WTC11 (cell line): ENCODE data around the gene CLEC2D. TPM values are rescaled to one million over a fixed set of nuclear protein-coding genes. Genes with fewer than 3 reads are reported as not detected.

Source experiments
- ATAC-seq: fragments of 200-7000 bp; cut with Tn5 transposase; 2 replicates; pipeline ENCODE4 v1.10.0; 2021; ENCODE audit warnings: mild to moderate bottlenecking, moderate library complexity
- CTCF ChIA-PET: fragments of 300-600 bp; sonication (Branson Sonifier 250); formaldehyde crosslinking; loops from one replicate; lab custom pipeline; 2021; ENCODE audit warnings: antibody characterized with exemption; lab: Charles Lee
- POLR2A ChIA-PET: fragments of 350-600 bp; sonication (Branson Sonifier 250); formaldehyde crosslinking; loops from one replicate; lab custom pipeline; 2021; ENCODE audit warnings: antibody characterized with exemption; lab: Charles Lee
- DNase-seq: peaks from one replicate; pipeline ENCODE4 v3.0.0; 2021; ENCODE audit warnings: low spot score
- H3K27ac Mint-ChIP-seq: 2 replicates; pipeline ENCODE4 v1.8.0; 2021; ENCODE audit warnings: mixed read lengths
- H3K27me3 Mint-ChIP-seq: 2 replicates; pipeline ENCODE4 v1.8.0; 2021; ENCODE audit warnings: low read depth, mild to moderate bottlenecking, moderate library complexity, mixed read lengths
- H3K36me3 Mint-ChIP-seq: 2 replicates; pipeline ENCODE4 v1.8.0; 2021; ENCODE audit warnings: mixed read lengths
- H3K4me1 Mint-ChIP-seq: 2 replicates; pipeline ENCODE4 v1.8.0; 2022; ENCODE audit warnings: mixed read lengths
- H3K4me3 Mint-ChIP-seq: 2 replicates; pipeline ENCODE4 v1.8.0; 2021; ENCODE audit warnings: mild to moderate bottlenecking, moderate library complexity, mixed read lengths
- H3K9me3 Mint-ChIP-seq: 2 replicates; pipeline ENCODE4 v1.8.0; 2021; ENCODE audit warnings: mixed read lengths
- ATF1 ChIP-seq: sonication (generic); formaldehyde crosslinking; IDR thresholded peaks from 2 replicates; pipeline ENCODE4 v1.8.1; 2023; ENCODE audit warnings: mild to moderate bottlenecking, moderate library complexity, missing genetic modification reagents
- ELF4 ChIP-seq: sonication (generic); formaldehyde crosslinking; IDR thresholded peaks from 2 replicates; pipeline ENCODE4 v1.8.1; 2022; ENCODE audit warnings: low read depth, mild to moderate bottlenecking, moderate library complexity, missing genetic modification reagents
- EMX1 ChIP-seq: fragments of 250-450 bp; sonication (Bioruptor Pico); IDR thresholded peaks from 2 replicates; pipeline ENCODE4 v1.8.0; 2021; ENCODE audit warnings: mild to moderate bottlenecking
- FOXP1 ChIP-seq: sonication (generic); formaldehyde crosslinking; IDR thresholded peaks from 2 replicates; pipeline ENCODE4 v1.8.0; 2022; ENCODE audit warnings: missing genetic modification reagents, mild to moderate bottlenecking, moderate library complexity, borderline replicate concordance
- GRHL2 ChIP-seq: fragments of 250-450 bp; sonication (Bioruptor Pico); IDR thresholded peaks from 2 replicates; pipeline ENCODE4 v1.8.0; 2022; ENCODE audit warnings: mild to moderate bottlenecking, moderate library complexity; ENCODE audit not compliant: insufficient replicate concordance, severe bottlenecking
- JAZF1 ChIP-seq: fragments of 250-450 bp; sonication (Bioruptor Pico); IDR thresholded peaks from 2 replicates; pipeline ENCODE4 v1.9.0; 2021; ENCODE audit warnings: moderate library complexity, mild to moderate bottlenecking, inconsistent platforms
- JUN ChIP-seq: sonication (generic); formaldehyde crosslinking; IDR thresholded peaks from 2 replicates; pipeline ENCODE4 v1.8.0; 2023; ENCODE audit warnings: mild to moderate bottlenecking, missing genetic modification reagents
- MYBL2 ChIP-seq: sonication (generic); formaldehyde crosslinking; IDR thresholded peaks from 2 replicates; pipeline ENCODE4 v1.8.1; 2023; ENCODE audit warnings: mild to moderate bottlenecking, moderate library complexity, missing genetic modification reagents
- NFE2L1 ChIP-seq: sonication (generic); formaldehyde crosslinking; IDR thresholded peaks from 2 replicates; pipeline ENCODE4 v1.8.1; 2023; ENCODE audit warnings: missing genetic modification reagents
- NR1H2 ChIP-seq: sonication (generic); formaldehyde crosslinking; IDR thresholded peaks from 2 replicates; pipeline ENCODE4 v1.9.0; 2021; ENCODE audit warnings: mild to moderate bottlenecking, moderate library complexity, missing genetic modification reagents
- TCF7 ChIP-seq: sonication (generic); formaldehyde crosslinking; IDR thresholded peaks from 2 replicates; pipeline ENCODE4 v1.8.0; 2022; ENCODE audit warnings: mild to moderate bottlenecking, low read depth, missing genetic modification reagents, moderate library complexity
- TEAD4 ChIP-seq: sonication (generic); formaldehyde crosslinking; IDR thresholded peaks from 2 replicates; pipeline ENCODE4 v1.8.0; 2022; ENCODE audit warnings: mild to moderate bottlenecking, missing genetic modification reagents
- ZBTB21 ChIP-seq: sonication (generic); formaldehyde crosslinking; IDR thresholded peaks from 2 replicates; pipeline ENCODE4 v1.8.1; 2023; ENCODE audit warnings: mild to moderate bottlenecking, missing genetic modification reagents, borderline replicate concordance
- ZNF396 ChIP-seq: fragments of 250-450 bp; sonication (Bioruptor Pico); IDR thresholded peaks from 2 replicates; pipeline ENCODE4 v1.8.0; 2021; ENCODE audit warnings: mild to moderate bottlenecking, moderate library complexity, borderline replicate concordance
- total RNA-seq: library from RNA; stranded (reverse); gene quantifications from 3 replicates; pipeline ENCODE4 v1.2.3, GENCODE V29; 2021
- TF ChIP-seq, protein P1 (sequence below): sonication (generic); formaldehyde crosslinking; IDR thresholded peaks from 2 replicates; pipeline ENCODE4 v1.8.1; 2023; ENCODE audit warnings: mild to moderate bottlenecking, moderate library complexity, missing genetic modification reagents
- TF ChIP-seq, protein P2 (sequence below): sonication (generic); formaldehyde crosslinking; IDR thresholded peaks from 2 replicates; pipeline ENCODE4 v1.8.1; 2023; ENCODE audit warnings: mild to moderate bottlenecking, missing genetic modification reagents, borderline replicate concordance
- TF ChIP-seq, protein P3 (sequence below): fragments of 250-450 bp; sonication (Bioruptor Pico); IDR thresholded peaks from 2 replicates; pipeline ENCODE4 v1.9.0; 2021; ENCODE audit warnings: mild to moderate bottlenecking
- TF ChIP-seq, protein P4 (sequence below): sonication (generic); formaldehyde crosslinking; conservative IDR thresholded peaks from 2 replicates; pipeline ENCODE4 v1.8.1; 2022; ENCODE audit warnings: mild to moderate bottlenecking, missing genetic modification reagents
- TF ChIP-seq, protein P5 (sequence below): fragments of 250-450 bp; sonication (Bioruptor Pico); IDR thresholded peaks from 2 replicates; pipeline ENCODE4 v1.9.0; 2021; ENCODE audit warnings: moderate library complexity, mild to moderate bottlenecking, inconsistent platforms, borderline replicate concordance
- TF ChIP-seq, protein P6 (sequence below): sonication (generic); formaldehyde crosslinking; IDR thresholded peaks from 2 replicates; pipeline ENCODE4 v1.8.0; 2023; ENCODE audit warnings: missing genetic modification reagents, mild to moderate bottlenecking, borderline replicate concordance

The CLEC2D gene
- total RNA-seq, 1 experiment from 2014 or later = 6.2 TPM

DNA sequence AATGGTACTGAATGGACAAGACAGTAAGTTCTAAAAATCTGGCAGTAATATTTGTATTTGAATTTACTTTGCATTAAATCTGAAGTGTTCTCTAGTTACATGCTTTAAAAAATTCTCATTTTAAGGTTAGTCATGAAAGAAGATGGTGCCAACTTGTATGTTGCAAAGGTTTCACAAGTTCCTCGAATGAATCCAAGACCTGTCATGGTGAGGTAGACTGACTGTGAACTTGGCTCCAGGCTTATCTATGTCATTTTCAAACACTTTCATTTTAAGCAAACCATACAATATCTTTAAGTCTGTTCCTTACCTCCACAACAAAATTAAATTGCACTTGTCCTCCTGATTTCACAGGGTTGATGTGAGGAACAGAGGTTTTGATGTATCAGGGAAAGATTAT lies 23.4 kb downstream of the CLEC2D start:
- CTCF ChIA-PET = no interaction called here

More for the DNA sequence above, 23.4 kb downstream of the CLEC2D start:
- TF ChIP-seq ZBTB21 (CRISPR knock-in tag) = no peak
- TF ChIP-seq GRHL2 = no peak
- TF ChIP-seq, protein P1, sequence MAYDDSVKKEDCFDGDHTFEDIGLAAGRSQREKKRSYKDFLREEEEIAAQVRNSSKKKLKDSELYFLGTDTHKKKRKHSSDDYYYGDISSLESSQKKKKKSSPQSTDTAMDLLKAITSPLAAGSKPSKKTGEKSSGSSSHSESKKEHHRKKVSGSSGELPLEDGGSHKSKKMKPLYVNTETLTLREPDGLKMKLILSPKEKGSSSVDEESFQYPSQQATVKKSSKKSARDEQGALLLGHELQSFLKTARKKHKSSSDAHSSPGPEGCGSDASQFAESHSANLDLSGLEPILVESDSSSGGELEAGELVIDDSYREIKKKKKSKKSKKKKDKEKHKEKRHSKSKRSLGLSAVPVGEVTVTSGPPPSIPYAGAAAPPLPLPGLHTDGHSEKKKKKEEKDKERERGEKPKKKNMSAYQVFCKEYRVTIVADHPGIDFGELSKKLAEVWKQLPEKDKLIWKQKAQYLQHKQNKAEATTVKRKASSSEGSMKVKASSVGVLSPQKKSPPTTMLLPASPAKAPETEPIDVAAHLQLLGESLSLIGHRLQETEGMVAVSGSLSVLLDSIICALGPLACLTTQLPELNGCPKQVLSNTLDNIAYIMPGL (CRISPR knock-in tag) = no peak
- TF ChIP-seq ATF1 (CRISPR knock-in tag) = no peak
- TF ChIP-seq JAZF1 (CRISPR knock-in tag) = no peak
- no peak for TF ChIP-seq ELF4 (CRISPR knock-in tag)
- no peak for TF ChIP-seq ZNF396 (CRISPR knock-in tag)
- no peak for TF ChIP-seq MYBL2
- TF ChIP-seq EMX1 = no peak
- TF ChIP-seq, protein P2, sequence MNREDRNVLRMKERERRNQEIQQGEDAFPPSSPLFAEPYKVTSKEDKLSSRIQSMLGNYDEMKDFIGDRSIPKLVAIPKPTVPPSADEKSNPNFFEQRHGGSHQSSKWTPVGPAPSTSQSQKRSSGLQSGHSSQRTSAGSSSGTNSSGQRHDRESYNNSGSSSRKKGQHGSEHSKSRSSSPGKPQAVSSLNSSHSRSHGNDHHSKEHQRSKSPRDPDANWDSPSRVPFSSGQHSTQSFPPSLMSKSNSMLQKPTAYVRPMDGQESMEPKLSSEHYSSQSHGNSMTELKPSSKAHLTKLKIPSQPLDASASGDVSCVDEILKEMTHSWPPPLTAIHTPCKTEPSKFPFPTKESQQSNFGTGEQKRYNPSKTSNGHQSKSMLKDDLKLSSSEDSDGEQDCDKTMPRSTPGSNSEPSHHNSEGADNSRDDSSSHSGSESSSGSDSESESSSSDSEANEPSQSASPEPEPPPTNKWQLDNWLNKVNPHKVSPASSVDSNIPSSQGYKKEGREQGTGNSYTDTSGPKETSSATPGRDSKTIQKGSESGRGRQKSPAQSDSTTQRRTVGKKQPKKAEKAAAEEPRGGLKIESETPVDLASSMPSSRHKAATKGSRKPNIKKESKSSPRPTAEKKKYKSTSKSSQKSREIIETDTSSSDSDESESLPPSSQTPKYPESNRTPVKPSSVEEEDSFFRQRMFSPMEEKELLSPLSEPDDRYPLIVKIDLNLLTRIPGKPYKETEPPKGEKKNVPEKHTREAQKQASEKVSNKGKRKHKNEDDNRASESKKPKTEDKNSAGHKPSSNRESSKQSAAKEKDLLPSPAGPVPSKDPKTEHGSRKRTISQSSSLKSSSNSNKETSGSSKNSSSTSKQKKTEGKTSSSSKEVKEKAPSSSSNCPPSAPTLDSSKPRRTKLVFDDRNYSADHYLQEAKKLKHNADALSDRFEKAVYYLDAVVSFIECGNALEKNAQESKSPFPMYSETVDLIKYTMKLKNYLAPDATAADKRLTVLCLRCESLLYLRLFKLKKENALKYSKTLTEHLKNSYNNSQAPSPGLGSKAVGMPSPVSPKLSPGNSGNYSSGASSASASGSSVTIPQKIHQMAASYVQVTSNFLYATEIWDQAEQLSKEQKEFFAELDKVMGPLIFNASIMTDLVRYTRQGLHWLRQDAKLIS = no peak
- no peak for TF ChIP-seq FOXP1 (CRISPR knock-in tag)
- TF ChIP-seq NR1H2 (CRISPR knock-in tag) = no peak
- no peak for TF ChIP-seq TEAD4 (CRISPR knock-in tag)
- TF ChIP-seq NFE2L1 (CRISPR knock-in tag) = no peak
- TF ChIP-seq, protein P3, sequence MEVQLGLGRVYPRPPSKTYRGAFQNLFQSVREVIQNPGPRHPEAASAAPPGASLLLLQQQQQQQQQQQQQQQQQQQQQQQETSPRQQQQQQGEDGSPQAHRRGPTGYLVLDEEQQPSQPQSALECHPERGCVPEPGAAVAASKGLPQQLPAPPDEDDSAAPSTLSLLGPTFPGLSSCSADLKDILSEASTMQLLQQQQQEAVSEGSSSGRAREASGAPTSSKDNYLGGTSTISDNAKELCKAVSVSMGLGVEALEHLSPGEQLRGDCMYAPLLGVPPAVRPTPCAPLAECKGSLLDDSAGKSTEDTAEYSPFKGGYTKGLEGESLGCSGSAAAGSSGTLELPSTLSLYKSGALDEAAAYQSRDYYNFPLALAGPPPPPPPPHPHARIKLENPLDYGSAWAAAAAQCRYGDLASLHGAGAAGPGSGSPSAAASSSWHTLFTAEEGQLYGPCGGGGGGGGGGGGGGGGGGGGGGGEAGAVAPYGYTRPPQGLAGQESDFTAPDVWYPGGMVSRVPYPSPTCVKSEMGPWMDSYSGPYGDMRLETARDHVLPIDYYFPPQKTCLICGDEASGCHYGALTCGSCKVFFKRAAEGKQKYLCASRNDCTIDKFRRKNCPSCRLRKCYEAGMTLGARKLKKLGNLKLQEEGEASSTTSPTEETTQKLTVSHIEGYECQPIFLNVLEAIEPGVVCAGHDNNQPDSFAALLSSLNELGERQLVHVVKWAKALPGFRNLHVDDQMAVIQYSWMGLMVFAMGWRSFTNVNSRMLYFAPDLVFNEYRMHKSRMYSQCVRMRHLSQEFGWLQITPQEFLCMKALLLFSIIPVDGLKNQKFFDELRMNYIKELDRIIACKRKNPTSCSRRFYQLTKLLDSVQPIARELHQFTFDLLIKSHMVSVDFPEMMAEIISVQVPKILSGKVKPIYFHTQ (CRISPR knock-in tag) = no peak
- TF ChIP-seq, protein P4, sequence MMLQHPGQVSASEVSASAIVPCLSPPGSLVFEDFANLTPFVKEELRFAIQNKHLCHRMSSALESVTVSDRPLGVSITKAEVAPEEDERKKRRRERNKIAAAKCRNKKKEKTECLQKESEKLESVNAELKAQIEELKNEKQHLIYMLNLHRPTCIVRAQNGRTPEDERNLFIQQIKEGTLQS (CRISPR knock-in tag) = no peak
- TF ChIP-seq, protein P5, sequence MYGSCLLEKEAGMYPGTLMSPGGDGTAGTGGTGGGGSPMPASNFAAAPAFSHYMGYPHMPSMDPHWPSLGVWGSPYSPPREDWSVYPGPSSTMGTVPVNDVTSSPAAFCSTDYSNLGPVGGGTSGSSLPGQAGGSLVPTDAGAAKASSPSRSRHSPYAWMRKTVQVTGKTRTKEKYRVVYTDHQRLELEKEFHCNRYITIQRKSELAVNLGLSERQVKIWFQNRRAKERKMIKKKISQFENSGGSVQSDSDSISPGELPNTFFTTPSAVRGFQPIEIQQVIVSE = no peak
- TF ChIP-seq JUN (CRISPR knock-in tag) = no peak
- TF ChIP-seq TCF7 (CRISPR knock-in tag) = no peak
- TF ChIP-seq, protein P6, sequence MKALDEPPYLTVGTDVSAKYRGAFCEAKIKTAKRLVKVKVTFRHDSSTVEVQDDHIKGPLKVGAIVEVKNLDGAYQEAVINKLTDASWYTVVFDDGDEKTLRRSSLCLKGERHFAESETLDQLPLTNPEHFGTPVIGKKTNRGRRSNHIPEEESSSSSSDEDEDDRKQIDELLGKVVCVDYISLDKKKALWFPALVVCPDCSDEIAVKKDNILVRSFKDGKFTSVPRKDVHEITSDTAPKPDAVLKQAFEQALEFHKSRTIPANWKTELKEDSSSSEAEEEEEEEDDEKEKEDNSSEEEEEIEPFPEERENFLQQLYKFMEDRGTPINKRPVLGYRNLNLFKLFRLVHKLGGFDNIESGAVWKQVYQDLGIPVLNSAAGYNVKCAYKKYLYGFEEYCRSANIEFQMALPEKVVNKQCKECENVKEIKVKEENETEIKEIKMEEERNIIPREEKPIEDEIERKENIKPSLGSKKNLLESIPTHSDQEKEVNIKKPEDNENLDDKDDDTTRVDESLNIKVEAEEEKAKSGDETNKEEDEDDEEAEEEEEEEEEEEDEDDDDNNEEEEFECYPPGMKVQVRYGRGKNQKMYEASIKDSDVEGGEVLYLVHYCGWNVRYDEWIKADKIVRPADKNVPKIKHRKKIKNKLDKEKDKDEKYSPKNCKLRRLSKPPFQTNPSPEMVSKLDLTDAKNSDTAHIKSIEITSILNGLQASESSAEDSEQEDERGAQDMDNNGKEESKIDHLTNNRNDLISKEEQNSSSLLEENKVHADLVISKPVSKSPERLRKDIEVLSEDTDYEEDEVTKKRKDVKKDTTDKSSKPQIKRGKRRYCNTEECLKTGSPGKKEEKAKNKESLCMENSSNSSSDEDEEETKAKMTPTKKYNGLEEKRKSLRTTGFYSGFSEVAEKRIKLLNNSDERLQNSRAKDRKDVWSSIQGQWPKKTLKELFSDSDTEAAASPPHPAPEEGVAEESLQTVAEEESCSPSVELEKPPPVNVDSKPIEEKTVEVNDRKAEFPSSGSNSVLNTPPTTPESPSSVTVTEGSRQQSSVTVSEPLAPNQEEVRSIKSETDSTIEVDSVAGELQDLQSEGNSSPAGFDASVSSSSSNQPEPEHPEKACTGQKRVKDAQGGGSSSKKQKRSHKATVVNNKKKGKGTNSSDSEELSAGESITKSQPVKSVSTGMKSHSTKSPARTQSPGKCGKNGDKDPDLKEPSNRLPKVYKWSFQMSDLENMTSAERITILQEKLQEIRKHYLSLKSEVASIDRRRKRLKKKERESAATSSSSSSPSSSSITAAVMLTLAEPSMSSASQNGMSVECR (CRISPR knock-in tag) = no peak
- TF ChIP-seq, all 79 proteins: peak for 0
- peaks cover 31% of the 10 kb centered on the region for H3K9me3 Mint-ChIP-seq
- POLR2A ChIA-PET = no interaction called here
- no peaks in the 10 kb centered on the region for H3K27me3 Mint-ChIP-seq
- no peak overlapping the region for H3K27ac Mint-ChIP-seq
- no peak for DNase-seq
- H3K4me1 Mint-ChIP-seq = no peaks in the 10 kb centered on the region
- ATAC-seq = no peak
- H3K36me3 Mint-ChIP-seq = peaks cover 65% of the 10 kb centered on the region
- no peak overlapping the region for H3K4me3 Mint-ChIP-seq
